ENCODE results near the gene TNFRSF17.

Gene TNFRSF17

DNA sequence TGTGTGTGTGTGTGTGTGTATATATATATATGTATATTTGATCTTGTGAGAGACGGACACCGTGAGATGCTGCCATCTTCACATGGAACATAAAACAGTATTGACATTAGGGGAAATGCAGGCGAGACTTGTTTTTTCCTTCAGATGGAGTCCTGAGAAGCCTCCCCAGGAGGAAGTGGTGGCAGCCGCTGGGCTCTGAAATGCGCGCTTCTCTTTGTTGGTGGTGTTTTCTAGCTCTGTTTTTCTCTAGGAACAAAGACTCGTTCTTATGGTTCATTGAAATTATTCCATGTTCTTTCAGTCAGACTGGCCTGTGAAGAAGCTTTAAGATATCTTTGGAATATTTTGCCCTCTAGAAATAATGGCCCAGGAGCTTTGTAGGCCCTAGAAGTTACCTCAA lies 44.5 kb downstream of the TNFRSF17 start:
- no peak for DNase-seq

- no peak for DNase-seq
These were observed 44.9 kb downstream of the TNFRSF17 start for GRCh38 chr16:12009922-12010321.

- DNase-seq: no peak
These were observed 45.6 kb downstream of the TNFRSF17 start for GRCh38 chr16:12010388-12011251.

- DNase-seq: no peak
These were observed 46.6 kb downstream of the TNFRSF17 start for GRCh38 chr16:12011565-12011964.

DNA sequence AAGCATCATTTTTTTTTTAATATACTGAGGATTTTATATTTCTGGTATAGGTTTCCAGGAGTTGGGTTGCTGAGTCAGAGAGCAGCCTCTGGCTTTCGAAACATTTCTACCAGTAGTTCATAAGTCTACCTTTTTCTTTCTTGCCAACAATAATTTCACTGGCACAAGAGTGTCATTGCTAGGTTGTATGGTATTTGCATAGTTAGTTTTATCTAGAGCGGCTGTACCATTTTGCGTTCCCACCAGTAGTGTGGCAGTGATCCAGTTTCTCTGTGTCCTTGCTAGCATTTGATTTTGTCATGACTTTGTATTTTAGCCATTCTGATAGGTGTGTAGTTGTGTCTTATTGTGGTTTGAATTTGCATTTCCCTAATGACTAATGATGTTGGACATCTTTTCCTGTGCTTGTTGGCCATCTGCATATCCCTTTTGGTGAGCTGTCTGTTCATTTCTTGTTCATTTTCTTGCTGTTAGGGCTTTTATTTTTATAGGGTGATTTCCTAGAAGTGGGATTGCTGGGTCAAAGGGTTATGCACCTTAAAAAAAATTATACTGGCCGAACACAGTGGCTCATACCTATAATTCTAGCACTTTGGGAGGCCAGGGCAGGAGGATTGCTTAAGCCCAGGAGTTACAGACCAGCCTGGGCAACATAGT lies 51.4 kb downstream of the TNFRSF17 start:
- no peak for DNase-seq

GRCh38 chr16:12017558-12017957 lies 52.5 kb downstream of the TNFRSF17 start:
- no peak for DNase-seq
